Coronary artery (tissue), 2 donors: ENCODE data around the gene TNFRSF8.
"Not testable (repeated sequence)": the region's sequence is repeated elsewhere in the genome, so short reads cannot be mapped to it uniquely, and the experiment has no call there.

Source experiments
- DNase-seq: peaks from one replicate; pipeline ENCODE4 v3.0.0-alpha.2; 2017; ENCODE audit warnings: low spot score
- H3K27ac ChIP-seq, 2 donors: fragments of 200-600 bp; sonication (generic); one replicate each; pipeline ENCODE4 v1.5.1; 2016 to 2019
- H3K4me3 ChIP-seq: fragments of 200-600 bp; sonication (generic); 2 replicates; pipeline ENCODE4 v1.5.1; 2016; ENCODE audit warnings: mild to moderate bottlenecking, moderate library complexity
- TF ChIP-seq, protein P1 (sequence below): fragments of 200-600 bp; sonication (generic); IDR thresholded peaks from one replicate; pipeline ENCODE4 v1.5.1; 2019; ENCODE audit warnings: antibody characterized with exemption

TNFRSF8 gene

DNA sequence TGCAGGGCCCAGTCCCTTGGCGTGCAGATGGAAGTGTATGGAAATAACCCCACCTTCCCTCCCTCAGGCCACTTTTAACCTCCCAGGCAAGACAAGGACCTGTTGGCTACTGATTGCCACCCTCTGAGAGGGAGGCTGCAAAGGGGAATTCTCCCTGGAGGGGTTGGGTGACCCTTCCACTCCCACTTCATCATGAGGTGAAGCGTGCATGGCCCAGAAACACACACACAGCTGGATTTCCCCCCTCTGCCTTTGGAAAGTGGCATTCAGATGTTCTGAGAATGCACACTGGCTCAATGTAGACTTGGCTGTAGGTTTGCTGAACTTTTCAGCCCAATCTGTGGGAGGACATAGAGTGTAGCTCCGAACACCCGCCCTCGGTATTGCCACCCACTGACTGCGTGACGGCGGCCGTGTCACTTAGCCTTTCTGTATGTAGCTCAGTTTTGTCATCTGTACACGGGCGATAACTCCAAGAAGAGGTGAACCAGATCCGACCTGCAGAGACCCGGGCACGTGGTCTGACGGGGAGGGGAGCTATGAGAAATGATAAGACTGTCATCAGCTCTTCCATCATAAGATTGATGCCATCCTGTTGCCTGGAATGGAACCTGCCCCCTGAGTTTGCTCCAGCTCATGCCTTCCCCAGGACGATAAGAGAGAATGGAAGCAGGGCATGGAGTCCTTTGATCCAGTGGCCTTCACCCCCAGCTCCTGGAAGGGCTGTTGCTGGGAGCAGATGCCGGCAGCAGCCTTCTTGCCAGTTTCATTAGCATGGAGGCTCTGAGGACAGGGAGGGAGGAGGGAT is 24.5 kb upstream of the TNFRSF8 start:
- H3K4me3 ChIP-seq, result no peak overlapping the region
- TF ChIP-seq, protein P1, sequence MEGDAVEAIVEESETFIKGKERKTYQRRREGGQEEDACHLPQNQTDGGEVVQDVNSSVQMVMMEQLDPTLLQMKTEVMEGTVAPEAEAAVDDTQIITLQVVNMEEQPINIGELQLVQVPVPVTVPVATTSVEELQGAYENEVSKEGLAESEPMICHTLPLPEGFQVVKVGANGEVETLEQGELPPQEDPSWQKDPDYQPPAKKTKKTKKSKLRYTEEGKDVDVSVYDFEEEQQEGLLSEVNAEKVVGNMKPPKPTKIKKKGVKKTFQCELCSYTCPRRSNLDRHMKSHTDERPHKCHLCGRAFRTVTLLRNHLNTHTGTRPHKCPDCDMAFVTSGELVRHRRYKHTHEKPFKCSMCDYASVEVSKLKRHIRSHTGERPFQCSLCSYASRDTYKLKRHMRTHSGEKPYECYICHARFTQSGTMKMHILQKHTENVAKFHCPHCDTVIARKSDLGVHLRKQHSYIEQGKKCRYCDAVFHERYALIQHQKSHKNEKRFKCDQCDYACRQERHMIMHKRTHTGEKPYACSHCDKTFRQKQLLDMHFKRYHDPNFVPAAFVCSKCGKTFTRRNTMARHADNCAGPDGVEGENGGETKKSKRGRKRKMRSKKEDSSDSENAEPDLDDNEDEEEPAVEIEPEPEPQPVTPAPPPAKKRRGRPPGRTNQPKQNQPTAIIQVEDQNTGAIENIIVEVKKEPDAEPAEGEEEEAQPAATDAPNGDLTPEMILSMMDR, result no peak
- DNase-seq, result no peak
- H3K27ac ChIP-seq, result no peak overlapping the region

DNA sequence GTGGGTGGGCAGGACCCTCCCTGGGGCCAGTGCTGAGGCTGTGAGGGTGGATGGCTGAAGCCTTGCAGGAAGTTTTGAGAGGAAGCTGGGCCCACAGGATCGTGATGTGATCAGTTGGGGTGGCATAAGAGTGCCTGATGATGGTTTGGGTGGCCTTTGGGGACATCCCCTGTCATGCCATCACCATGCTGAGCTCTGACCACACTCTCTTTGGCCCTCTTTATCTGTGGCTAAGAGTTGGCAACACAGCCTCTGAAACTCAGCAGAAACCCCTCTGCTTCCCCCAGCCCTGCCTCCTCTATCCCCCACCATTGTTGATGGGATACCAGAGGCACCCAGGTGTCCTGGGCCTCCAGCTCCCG is 24.0 kb upstream of the TNFRSF8 start:
- Histone ChIP-seq H3K4me3 (no peak overlapping the region), H3K27ac (no peak overlapping the region)
- DNase-seq, result no peak
- TF ChIP-seq, protein P1, result no peak

DNA sequence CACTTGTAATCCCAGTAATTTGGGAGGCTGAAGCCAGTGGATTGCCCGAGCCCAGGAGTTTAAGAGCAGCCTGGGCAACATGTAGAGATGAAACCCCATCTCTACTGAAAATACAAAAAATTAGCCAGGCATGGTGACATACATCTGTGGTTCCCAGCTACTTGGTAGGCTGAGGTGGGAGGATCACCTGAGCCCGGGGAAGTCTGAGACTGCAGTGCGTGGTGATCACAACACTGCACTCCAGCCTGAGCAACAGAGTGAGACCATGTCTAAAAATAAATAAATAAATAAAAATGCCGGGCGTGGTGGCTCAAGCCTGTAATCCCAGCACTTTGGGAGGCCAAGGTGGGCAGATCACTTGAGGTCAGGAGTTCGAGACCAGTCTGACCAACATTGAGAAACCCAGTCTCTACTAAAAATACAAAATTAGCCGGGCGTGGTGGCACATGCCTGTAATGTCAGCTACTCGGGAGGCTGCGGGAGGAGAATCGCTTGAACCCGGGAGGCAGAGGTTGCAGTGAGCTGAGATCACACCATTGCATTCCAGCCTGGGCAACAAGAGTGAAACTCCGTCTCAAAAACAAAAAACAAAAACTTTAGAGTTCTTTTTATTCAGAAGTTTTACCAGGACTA is 23.2 kb upstream of the TNFRSF8 start:
- not testable (repeated sequence) for DNase-seq, H3K27ac ChIP-seq, H3K4me3 ChIP-seq

DNA sequence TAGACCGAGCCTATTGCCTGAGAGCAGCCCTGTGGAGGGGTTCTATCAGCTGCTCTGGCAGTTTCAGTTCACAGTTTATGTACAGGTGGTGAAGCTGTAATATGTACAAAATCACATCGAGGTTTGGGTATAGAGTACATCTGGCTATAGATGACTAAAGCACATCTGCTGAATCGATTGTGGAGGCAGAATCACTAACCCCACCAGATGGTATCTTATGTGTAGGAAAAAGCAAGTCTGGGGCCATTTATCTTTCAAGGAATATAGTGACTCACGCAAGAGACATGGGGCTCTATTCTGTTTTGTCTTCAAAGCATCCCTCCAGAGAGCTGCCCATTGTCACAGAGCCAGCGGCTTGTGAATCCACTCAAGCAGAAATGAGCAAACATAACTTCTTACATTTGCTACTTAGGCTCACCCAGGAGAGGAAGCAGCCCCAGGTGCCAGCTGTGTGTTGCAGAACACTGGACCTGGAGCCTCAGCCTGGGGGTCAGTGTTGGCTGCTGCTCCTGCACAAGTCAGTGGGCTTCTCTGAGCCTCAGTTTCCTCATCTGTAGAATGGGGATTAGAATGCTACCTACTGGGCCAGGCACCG is 22.5 kb upstream of the TNFRSF8 start:
- no peak for DNase-seq
- TF ChIP-seq, protein P1, result no peak
- Histone ChIP-seq H3K27ac (no peak overlapping the region), H3K4me3 (no peak overlapping the region)

DNA sequence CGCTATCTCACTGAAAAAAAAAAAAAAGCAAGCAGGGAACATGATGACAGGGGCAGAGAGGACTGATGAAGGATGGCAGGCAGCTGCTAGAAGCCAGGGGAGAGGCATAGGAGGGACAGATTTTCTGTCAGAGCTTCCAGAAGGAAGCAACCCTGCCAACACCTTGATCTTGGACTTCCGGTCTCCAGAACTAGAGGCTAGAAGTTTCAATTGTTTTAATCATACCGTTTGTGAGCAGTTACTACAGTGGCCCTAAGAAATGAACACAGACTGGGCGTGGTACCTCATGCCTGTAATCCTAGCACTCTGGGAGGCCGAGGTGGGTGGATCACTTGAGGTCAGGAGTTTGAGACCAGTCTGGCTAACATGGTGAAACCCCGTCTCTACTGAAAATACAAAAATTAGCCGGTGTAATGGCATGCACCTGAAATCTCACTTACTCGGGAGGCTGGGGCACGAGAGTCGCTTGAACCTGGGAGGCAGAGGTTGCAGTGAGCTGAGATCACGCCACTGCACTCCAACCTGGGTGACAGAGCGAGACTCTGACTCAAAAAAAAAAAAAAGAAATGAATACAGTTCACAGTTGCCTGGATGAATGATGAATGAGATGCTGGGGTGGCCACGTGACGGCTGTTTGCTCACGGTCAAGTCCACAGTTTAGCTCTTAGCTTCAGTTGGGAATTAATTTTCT is 18.8 kb upstream of the TNFRSF8 start:
- DNase-seq, H3K4me3 ChIP-seq, H3K27ac ChIP-seq: not testable (repeated sequence)

DNA sequence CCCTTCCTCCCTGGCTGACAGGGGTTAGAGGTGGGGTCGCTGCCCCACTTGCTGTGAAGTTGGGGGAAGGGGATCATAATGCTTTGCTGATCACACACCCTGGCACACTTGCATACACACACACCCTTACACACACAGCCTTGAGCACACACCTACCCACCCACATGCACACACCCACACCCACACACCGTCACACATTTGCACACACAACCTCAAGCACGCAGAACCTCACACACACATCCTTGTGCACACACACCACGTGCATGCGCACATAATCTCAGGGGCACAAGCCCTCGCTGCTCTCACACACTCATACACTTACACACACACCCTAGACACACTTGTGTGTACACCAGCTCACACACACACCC is 16.4 kb upstream of the TNFRSF8 start:
- no peak overlapping the region for H3K27ac ChIP-seq
- TF ChIP-seq, protein P1, result no peak
- no peak for DNase-seq

DNA sequence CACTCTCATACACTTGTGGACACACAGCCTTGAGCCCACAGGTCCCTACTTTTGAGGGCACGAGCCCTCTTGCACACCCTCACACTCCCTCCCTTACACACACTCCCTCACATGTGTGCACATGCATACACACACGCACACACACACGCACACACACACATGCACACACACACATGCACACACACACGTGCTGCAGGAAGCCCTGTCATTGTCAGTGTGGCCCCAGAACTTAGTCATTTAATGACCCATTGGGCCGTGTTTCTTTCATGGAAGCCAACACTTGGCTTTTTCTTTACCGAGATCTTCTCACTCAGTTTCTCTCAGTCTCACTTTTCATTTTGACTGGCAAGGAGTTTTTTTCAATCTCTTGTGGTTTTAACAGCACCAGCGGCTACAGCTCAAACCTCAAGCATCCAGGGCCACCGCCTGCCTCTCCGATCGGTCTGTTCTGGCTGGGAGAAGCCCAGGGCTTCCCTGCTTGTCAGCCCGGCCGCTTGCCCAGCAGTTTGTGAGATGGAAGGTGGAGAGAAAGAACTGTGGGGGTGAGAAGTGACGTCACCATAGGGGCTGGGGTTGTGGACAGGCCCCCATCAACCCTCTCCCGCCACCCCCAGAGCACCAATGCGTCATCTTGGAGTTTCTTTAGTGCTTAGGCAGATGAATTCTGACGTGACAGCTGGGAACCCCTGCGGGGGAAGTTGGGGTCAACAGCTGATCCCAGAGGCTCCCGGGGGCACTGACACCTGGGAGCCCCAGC is 15.8 kb upstream of the TNFRSF8 start:
- TF ChIP-seq, protein P1, result no peak
- DNase-seq, result no peak
- no peak overlapping the region for H3K4me3 ChIP-seq
- no peak overlapping the region for H3K27ac ChIP-seq

More for the DNA sequence above, 16.4 kb upstream of the TNFRSF8 start:
- H3K4me3 ChIP-seq, result no peak overlapping the region
